GM10266 (cell line): ENCODE data around the gene SLC9C1.
A peak's percentile ranks its signal among the peaks of the same experiment; 100 is the strongest.

Experiments
- DNase-seq: peaks from one replicate; pipeline ENCODE4 v3.0.0; 2012; ENCODE audit errors: extremely low spot score
- TF ChIP-seq, protein P1 (sequence below): IDR thresholded peaks from 2 replicates; pipeline ENCODE4 v1.5.1; 2012; ENCODE audit warnings: mild to moderate bottlenecking, low read depth; ENCODE audit not compliant: control insufficient read depth, insufficient read depth; ENCODE audit errors: missing control alignments

The SLC9C1 gene

GRCh38 chr3:112117415-112117814, 176.6 kb downstream of the SLC9C1 start:
- TF ChIP-seq, protein P1, sequence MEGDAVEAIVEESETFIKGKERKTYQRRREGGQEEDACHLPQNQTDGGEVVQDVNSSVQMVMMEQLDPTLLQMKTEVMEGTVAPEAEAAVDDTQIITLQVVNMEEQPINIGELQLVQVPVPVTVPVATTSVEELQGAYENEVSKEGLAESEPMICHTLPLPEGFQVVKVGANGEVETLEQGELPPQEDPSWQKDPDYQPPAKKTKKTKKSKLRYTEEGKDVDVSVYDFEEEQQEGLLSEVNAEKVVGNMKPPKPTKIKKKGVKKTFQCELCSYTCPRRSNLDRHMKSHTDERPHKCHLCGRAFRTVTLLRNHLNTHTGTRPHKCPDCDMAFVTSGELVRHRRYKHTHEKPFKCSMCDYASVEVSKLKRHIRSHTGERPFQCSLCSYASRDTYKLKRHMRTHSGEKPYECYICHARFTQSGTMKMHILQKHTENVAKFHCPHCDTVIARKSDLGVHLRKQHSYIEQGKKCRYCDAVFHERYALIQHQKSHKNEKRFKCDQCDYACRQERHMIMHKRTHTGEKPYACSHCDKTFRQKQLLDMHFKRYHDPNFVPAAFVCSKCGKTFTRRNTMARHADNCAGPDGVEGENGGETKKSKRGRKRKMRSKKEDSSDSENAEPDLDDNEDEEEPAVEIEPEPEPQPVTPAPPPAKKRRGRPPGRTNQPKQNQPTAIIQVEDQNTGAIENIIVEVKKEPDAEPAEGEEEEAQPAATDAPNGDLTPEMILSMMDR = no peak
- DNase-seq = no peak

DNA sequence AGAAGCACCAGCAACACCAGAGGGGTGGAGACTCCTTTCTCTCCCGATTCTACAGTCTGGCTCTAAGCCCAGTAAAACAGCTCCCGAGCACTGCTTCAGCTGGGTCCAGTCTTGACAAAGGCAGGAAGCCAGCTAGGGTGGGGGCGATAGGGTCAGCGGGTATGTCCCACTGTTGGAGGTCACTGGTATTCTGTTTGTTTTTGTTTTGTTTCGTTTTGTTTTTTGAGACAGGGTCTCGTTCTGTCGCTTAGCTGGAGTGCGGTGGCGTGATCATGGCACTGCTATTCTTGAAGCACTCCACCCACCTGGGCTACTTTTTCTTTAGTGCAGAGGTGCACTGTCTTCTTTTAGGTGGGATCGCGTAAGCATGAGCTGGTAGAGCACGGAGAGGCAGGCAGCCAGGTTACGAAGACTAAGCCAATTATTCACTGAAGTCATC, 177.2 kb downstream of the SLC9C1 start:
- TF ChIP-seq, protein P1 = no peak
- DNase-seq = no peak

DNA sequence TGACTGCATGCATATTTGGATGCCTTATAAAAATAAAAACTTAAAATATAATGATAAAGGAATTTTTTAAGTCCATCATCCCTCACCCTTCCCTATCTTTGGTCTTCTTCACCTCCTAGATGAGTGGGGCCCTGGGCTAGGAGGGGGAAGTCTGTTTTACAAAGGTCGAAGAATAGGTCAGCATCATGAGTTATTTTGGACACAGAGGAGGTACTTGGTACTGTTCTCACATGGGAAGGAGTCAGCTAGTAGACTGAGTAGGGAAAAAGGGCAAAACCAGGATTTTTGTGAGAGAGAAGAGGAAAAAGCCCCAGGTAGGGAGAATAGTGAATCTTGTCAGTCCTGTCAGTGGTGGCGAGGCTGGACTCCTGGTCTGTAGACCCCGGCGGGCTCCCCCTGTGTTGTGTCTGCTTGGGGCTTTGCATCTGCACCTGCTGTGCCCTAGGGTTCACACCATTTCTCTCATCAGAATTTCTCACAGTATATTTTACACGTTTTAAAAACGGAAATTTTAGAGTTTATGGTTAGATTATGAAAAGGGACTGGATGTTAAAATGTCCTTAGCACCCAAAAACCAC, 178.1 kb downstream of the SLC9C1 start:
- TF ChIP-seq, protein P1 = no peak

GRCh38 chr3:112115161-112115739, 178.8 kb downstream of the SLC9C1 start:
- DNase-seq = peak; percentile 56
- TF ChIP-seq, protein P1 = no peak

More for the DNA sequence above, 178.1 kb downstream of the SLC9C1 start:
- no peak for DNase-seq

DNA sequence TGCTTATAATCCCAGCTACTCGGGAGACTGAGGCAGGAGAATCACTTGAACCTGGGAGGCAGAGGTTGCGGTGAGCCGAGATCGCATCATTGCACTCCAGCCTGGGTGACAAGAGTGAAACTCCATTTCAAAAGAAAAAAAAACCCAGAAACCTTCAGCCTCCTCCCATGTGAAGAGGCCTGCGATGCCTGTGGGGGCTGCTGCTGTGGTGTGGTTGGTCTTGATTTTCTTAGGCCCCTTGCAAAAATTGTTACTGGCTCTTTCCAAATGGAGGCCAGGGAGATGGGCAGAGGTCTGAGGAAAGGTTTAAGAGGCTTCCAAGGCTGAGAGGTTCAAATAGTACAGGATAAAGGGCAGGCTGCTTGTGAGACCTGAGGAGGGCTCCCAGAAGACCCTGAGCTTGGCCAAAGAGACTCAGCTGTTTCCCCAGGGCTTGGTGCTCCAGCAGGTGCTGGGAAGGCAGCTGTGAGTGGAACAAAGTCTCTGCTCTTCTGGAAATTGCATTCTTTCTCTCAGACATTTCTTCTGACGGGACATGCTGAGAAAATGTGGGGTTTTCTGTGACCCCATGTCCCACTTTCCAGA, 179.3 kb downstream of the SLC9C1 start:
- TF ChIP-seq, protein P1 = no peak
- DNase-seq = no peak

- peak; percentile 73 for DNase-seq
- TF ChIP-seq, protein P1 = peak; percentile 92
These were observed 182.1 kb downstream of the SLC9C1 start for GRCh38 chr3:112111785-112112402.

GRCh38 chr3:112109322-112109721, 184.7 kb downstream of the SLC9C1 start:
- TF ChIP-seq, protein P1 = no peak
- no peak for DNase-seq
